Cerebellar nuclear complex (tissue), 1 donor: ENCODE results near the gene CHCHD1.
A peak's percentile ranks its signal among the peaks of the same experiment; 100 is the strongest.
"Not testable (repeated sequence)": the region's sequence is repeated elsewhere in the genome, so short reads cannot be mapped to it uniquely, and the experiment has no call there.

ENCODE experiments used
- DNase-seq, 2 experiments: peaks; one replicate each; lab custom pipeline; 2025; lab: John Stamatoyannopoulos, UW

CHCHD1 gene

GRCh38 chr10:73769396-73769795 is 12.5 kb upstream of the CHCHD1 start:
- no peak for DNase-seq

GRCh38 chr10:73771722-73772280 is 10.0 kb upstream of the CHCHD1 start:
- peak in 1 of 2 experiments; percentile 52 for DNase-seq

GRCh38 chr10:73772281-73773151 is 9.3 kb upstream of the CHCHD1 start:
- DNase-seq = peak in 1 of 2 experiments; percentile 15

- no peak for DNase-seq
Observed at GRCh38 chr10:73773152-73773879, 8.5 kb upstream of the CHCHD1 start.

GRCh38 chr10:73774637-73775036 is 7.2 kb upstream of the CHCHD1 start:
- no peak for DNase-seq

- DNase-seq = no peak
Observed at GRCh38 chr10:73779018-73779417, 2.8 kb upstream of the CHCHD1 start.

- DNase-seq = no peak
Observed at GRCh38 chr10:73779539-73780197, 2.2 kb upstream of the CHCHD1 start.

GRCh38 chr10:73780301-73780700 is 1.5 kb upstream of the CHCHD1 start:
- no peak for DNase-seq

- no peak for DNase-seq
Observed at GRCh38 chr10:73780966-73781365, 882 bp upstream of the CHCHD1 start.

- no peak for DNase-seq
Observed at GRCh38 chr10:73781548-73781878, 335 bp upstream of the CHCHD1 start.

GRCh38 chr10:73782749-73783085 is 869 bp downstream of the CHCHD1 start:
- no peak for DNase-seq

- peak; percentile 81 to 89 for DNase-seq
Observed at GRCh38 chr10:73785211-73785720, 3.4 kb downstream of the CHCHD1 start, which contains the start of gene ZSWIM8. ZSWIM8 (plus strand) TSS chr10:73785606; CDS start chr10:73785879, 273 bp downstream.

- no peak for DNase-seq
Observed at GRCh38 chr10:73785721-73786511, 4.1 kb downstream of the CHCHD1 start.

GRCh38 chr10:73786512-73786885 is 4.7 kb downstream of the CHCHD1 start:
- DNase-seq = no peak

GRCh38 chr10:73787031-73787800 is 5.4 kb downstream of the CHCHD1 start:
- DNase-seq = not testable (repeated sequence)

- no peak for DNase-seq
Observed at GRCh38 chr10:73788864-73789658, 7.2 kb downstream of the CHCHD1 start.

- no peak for DNase-seq
Observed at GRCh38 chr10:73789659-73790055, 7.8 kb downstream of the CHCHD1 start.

GRCh38 chr10:73790886-73791625 is 9.2 kb downstream of the CHCHD1 start:
- no peak for DNase-seq

- no peak for DNase-seq
Observed at GRCh38 chr10:73791871-73792400, 10.1 kb downstream of the CHCHD1 start.
